Stimulated activated CD4-positive, alpha-beta T cell treated with anti-CD3 and anti-CD28 coated beads, Interleukin-2, amount 100 ng/mL, for 4 hours (primary cell): ENCODE data around the gene PRKAR1B.
"Not testable (repeated sequence)": the region's sequence is repeated elsewhere in the genome, so short reads cannot be mapped to it uniquely, and the experiment has no call there.

ENCODE experiments used
- DNase-seq: peaks from one replicate; pipeline ENCODE4 v3.0.0-alpha.2; 2020; ENCODE audit warnings: low read depth

PRKAR1B gene

DNA sequence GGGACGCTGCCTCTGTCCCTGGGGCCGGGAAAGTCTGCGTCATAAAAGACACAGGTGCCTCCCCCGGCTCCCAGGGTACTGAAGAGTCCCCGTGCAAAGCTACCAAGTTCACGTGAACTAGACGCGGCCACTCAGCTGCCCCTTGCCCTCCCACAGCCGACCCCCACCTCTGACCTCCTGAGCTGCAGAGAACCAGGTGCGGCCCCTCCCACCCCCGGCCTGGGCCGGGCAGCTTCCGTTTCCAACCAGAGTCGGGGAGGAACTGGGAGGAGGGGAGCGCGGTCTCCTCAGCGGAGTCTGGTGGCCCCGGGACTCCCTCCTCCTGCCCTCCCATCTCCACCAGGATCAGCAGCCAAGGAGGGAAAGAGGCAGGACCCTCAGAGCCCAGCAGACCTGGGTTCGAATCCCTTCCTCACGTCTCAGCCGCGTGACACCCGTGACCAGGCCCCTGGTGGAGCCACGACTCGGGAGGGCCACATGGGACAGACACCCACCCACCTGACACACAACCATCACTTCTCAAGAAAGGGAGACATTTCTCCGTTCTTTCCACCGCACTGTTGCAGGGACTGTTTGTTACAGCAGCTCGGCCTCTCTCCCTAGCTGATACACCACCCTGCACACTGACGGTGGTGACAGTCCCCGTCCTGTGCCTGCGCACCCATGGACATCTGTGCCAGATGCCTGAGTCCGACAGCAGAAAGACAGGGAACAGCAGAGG, 170.1 kb downstream of the PRKAR1B start:
- DNase-seq, result no peak

DNA sequence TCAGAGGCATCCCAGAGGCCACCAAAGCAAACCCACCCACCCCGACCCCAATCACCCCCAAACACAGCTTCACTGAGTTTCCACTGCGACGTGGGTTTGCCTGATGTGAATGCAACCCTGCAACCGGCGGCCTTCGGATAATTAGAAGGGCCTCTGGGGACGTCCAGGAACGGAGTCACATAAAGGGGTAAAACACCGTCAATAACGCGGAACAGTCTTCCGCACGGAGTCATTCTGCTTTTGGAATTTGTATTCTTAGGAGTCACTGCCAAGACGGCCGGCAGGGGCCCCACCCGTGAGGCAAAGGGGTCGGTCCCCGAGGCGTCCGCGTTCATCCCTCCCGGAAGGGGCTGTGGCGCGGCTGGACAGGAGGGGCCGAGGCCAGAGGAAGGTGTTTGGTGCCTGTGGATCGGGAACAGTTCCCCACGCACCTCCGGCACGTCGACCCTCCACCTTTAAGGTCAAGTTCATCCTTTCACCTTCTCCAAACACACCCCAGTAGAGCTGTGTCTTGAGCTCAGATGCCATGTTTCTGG, 170.7 kb downstream of the PRKAR1B start:
- no peak for DNase-seq

- no peak for DNase-seq
Measured at GRCh38 chr7:555551-556160, 171.4 kb downstream of the PRKAR1B start.

DNA sequence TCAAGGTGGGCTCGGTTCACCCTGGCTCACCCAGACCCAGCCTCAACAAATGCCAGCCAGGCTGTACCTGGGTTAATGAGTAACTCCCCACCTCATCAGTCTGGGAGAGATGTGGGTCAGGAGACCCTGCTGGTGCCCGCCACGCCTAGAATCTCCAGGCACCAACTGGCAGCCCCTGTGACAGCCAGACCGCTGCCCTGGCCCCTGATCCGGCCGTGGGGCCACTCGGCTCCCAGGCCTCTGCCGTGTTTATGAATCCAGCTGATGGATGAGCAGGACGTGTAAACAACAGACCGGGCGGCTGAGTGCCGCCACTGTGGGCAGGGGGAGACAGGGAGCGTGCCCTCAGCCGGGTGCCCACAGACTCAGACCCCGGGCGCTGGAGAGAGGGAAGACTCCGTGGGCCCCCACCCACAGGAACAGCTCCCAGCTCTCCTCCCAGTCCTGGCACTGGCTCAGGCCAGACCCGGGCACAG, 173.4 kb downstream of the PRKAR1B start:
- DNase-seq, result no peak

DNA sequence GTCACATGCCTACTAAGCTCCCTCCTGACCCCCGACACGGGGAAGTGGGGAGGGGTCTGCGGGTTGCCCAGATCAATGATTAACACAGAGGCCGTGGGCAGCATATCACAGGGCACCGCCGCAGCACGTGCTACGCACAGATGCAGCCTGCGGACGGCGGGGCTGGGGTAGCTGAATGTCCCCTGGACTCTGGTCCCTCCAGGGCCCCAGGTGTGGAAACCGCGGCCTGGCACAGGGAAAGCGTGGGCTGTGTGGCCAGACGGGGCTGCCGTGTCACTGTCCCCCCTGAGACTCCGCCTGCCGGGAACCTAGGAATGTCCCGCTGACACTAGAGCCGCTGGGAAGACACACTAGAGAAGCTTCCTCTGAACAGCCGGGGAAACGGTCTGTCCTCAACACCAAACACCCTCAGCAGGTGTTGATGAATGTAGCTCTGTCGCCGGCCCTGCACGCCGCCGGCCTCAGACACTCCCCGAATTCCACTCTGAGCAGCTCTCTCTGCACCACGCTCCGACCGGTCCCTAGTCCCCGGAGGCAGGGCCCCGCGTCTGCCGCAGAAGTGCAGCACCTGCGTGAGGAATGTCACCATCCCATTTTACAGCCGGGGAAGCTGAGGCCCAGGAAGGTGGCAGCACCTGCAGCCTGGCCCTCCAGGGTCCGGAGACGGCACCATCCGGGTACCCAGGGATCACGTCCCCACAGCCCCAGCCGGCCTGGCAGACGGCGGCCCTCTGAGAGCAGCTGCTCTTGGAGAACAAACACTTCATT, 174.0 kb downstream of the PRKAR1B start:
- DNase-seq, result no peak

- not testable (repeated sequence) for DNase-seq
Measured at GRCh38 chr7:552151-552867, 174.8 kb downstream of the PRKAR1B start.

DNA sequence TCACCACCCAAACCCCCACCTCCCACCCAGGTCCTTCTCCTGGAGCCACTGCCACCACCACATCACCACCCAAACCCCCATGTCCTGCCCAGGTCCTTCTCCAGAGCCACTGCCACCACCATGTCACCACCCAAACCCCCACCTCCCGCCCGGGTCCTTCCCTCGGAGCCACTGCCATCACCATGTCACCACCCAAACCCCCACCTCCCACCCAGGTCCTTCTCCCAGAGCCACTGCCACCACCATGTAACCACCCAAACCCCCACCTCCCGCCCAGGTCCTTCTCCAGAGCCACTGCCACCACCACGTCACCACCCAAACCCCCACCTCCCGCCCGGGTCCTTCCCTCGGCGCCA, 175.5 kb downstream of the PRKAR1B start:
- not testable (repeated sequence) for DNase-seq

DNA sequence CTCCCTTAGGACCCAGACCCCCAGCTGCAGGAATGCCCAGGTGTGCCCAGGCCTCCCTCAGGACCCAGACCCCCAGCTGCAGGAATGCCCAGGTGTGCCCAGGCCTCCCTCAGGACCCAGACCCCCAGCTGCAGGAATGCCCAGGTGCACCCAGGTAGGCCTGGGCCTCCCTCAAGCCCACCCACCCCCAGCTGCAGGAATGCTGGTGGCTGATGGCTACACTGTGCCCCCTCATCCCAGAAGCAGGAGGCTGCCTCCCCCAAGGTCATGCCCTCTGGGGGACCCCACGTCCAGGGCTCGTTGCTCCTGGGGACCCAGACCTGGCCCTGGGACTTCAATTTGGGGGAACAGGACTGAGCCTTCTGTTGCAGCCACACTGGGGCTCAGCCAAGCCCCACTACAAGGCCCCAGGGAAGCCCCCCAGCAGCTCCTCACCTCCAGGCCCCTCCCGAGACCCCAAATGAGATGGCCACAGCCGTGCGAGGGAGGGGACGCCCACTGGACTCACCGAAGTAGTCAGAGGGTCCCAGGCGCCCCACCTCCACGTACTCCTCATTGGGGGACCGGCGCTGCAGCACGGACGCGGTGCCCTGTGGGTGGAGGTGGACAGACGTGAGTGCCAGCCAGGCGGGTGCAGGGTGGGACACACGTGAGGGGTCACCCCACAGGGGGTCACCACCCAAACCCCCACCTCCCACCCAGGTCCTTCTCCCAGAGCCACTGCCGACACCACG, 176.0 kb downstream of the PRKAR1B start:
- no peak for DNase-seq

DNA sequence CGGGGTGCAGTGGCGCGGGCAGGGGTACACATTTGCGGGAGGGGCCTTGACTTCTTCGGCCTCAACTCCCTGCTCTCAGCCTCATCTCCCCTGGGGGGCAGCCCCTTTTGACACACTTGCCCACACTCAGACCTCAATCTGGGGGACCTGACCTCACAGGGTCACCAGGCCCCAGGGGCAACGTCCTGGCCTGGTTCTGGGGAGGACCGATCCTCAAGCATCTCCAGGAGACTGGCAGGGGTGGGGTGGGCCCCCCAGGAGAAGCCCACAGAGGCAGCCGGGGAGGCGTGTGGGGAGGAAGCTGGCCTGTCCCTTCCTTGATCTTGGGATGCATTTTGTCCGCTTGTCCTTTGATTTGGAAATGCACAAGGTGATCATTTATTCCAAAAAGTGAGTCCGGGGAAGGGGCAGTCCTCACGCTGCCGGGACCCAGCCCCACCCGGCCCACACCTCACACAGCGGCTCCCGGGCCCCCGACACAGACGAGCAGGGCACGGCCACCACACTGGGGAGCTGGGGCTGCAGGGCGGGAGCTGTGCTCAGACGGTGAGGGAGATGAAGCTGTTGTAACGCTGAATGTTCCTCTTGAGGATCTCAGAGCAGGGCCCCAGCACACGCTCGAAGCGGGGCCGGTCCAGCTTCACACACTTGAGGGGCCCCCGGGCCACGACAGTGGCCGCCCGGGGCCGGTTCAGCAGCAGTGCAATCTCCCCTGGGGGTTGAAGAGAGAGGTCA, 177.0 kb downstream of the PRKAR1B start:
- DNase-seq, result no peak

DNA sequence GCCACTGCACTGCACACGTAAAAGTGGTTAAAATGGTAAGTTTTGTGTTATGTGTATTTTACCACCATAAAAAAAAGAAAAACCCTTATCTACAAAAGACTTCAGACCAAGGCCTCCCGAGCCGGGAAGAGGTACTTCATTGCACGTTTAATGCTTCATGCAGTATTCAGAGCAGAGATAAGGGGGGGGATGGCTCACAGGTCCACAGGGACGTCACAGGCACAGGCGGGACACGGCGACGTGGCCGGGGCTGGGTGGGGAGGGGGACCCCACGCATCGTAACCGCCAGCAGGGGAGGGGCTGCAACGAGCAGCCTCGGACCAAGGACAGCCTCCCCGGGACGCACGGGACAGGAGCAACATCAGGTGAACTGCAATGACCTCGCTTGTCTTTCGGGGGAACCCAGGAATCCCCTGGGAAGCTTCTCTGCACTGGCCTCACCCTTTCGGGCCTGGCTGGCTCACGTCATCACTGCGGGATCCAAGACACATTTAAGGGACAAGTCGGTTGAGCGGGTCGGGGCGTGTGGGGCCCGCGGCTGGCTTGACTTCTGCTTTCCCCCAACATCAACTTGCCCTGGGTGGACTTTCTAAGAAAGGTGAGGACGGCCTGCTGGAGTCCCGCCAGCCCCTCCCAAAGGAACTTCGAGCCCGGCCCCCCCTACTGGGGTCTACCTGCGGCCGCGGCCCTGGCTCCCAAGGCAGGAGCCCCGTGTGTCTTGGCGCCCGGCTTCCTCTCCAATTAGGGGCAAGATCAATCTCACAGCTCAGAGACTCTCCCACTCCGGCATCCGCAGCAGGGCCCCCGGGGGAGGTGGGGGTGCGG, 177.8 kb downstream of the PRKAR1B start:
- DNase-seq, result no peak

GRCh38 chr7:548401-548800, 178.7 kb downstream of the PRKAR1B start:
- no peak for DNase-seq

DNA sequence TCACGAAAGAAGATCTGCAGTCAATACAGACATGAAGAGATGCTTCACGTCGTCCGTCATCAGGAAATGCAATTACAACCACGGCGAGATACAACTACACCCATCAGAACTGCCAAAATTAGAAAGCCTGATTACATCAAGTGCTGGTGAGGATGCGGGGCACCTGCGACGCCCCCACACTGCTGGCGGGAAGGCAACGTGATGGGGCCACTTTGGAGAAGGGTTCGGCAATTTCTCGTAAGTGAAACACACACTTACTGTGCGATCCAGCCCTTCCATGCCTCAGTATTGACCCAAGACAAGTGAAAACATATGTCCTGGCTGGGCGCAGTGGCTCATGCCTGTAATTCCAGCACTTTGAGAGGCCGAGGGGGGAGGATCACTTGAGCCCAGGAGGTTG, 181.6 kb downstream of the PRKAR1B start:
- DNase-seq, result no peak

DNA sequence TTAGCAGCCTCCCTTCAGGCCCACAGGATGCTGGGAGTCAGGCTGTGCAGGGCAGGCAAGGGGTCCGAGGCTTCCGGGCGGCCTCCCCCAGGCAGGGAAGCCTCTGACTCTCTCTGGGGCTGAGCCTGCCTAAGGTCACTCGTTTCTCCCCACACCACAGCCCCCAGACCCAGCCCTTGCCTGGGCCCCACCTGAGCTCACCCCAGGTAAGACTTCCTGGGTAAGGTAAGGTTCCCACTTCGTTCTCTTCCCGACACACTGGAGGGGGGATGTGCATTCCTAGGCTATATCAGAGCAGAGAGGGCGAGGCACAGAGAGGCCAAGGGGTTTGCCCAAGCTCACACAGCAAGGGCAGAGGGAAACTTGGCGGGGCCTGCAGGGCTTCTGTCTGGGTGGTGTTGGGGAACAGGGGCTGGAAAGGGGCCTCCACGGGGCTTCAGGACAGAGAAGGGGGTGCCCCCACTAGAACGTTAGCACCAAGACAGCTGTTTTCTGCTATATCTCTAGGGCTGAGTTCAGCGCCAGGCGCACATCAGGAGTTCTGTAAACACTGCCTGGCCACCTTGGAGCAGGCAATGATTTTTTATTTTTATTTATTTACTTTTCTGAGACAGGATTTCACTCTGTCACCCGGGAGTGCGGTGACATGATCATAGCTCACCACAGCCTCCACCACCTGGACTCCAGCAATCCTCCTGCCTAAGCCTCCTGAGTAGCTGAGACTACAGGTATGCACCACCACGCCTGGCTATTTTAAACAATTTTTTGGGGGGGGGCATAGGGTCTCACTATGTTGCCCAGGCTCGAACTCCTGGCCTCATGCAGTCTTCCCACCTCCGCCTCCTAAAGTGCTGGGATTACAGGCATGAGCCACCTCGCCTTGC, 182.5 kb downstream of the PRKAR1B start:
- DNase-seq, result no peak

GRCh38 chr7:543501-544337, 183.4 kb downstream of the PRKAR1B start:
- no peak for DNase-seq

DNA sequence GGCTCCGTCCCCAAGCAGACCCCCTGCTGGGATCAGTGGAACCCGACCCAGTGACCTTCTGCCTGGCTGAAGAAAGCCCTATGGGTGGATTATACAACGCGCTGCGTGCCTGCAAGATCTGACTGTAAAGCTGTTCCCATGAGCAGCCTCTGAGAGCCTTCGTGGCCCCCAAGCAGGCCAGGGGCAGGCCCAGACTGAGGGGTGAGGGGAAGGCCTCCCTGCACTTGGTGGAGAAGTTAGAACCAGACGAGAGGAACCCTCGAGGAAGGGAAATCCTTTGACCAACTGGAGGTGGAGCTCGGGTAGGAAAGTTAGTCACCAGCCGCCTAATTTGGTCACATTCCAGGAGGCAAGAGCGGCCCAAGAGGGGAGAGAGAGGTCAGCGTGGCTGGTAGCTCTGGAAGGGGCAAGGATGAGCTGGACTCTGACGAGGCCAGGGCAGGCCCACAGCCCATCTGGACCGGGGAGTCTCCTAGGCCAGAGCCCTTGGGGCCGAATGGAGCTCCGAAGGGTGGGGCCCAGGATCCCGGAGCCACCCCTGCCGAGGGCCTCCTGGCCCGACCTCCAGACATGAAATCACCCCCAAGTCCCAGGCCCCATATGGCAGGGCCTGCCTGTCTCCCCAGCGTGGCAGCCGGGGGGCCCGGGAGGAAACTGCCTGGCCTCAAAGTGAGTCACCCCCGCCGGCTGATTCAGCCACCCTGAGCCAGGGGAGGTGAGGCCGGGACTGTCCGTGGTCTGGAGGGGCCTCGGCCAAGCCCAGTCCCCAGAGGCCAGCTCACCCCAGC, 184.2 kb downstream of the PRKAR1B start:
- DNase-seq, result no peak

GRCh38 chr7:542131-542712, 184.9 kb downstream of the PRKAR1B start:
- DNase-seq, result no peak

DNA sequence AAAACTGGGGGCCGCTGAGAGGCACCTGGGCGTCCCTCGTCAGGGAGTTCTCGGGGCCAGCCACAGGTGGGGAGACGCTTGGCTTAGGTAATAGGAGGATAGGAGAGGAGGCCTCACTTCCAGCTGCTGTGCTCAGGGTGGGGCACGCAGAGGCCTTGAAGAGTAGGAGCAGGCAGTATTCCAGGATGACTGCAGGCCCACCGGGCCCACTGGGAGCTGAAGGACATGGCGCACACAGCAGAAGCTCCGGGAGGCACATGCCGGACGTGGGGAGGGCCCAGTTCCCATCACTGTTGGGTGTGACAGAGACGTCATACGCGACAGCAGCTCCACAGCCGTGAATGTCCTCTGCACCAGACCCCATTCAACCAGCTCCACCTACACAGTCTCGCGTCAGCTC, 185.4 kb downstream of the PRKAR1B start:
- DNase-seq, result no peak
